PC-9 (cell line): ENCODE data around the gene ERC2.

ENCODE experiments used
- EZH2 ChIP-seq: fragments of 200-600 bp; sonication (generic); IDR thresholded peaks from 2 replicates; pipeline ENCODE4 v1.8.0; 2017; ENCODE audit warnings: antibody characterized with exemption, low read depth
- TF ChIP-seq, protein P1 (sequence below): fragments of 200-600 bp; sonication (generic); conservative IDR thresholded peaks from 2 replicates; pipeline ENCODE4 v1.6.1; 2017; ENCODE audit warnings: mixed run types, antibody characterized with exemption, mild to moderate bottlenecking, moderate library complexity

DNA sequence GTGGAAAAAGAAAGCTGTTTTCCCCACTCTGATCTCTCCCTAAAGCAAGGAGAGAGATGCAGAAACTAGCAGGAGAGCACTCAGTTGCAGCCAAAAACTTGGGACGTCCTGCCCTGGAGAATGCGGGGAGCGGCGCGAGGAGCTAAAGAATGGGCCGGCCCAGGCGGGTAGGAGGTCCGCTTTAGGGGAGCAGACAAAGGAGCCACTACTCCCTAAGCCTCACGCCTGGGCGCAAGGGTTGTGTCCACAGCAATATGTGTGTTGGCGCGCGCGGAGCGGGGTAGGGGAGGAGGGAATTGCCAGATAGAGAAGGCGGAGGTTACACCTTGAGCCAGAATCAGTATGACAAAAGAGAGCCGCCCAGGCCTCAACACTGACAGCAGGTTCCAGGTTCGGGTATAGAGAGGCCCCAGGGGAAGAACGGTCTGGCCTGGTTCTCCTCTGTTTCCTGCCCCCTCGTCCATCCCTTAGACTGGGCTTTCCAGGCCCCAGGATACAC lies 984.0 kb downstream of the ERC2 start:
- TF ChIP-seq, protein P1, sequence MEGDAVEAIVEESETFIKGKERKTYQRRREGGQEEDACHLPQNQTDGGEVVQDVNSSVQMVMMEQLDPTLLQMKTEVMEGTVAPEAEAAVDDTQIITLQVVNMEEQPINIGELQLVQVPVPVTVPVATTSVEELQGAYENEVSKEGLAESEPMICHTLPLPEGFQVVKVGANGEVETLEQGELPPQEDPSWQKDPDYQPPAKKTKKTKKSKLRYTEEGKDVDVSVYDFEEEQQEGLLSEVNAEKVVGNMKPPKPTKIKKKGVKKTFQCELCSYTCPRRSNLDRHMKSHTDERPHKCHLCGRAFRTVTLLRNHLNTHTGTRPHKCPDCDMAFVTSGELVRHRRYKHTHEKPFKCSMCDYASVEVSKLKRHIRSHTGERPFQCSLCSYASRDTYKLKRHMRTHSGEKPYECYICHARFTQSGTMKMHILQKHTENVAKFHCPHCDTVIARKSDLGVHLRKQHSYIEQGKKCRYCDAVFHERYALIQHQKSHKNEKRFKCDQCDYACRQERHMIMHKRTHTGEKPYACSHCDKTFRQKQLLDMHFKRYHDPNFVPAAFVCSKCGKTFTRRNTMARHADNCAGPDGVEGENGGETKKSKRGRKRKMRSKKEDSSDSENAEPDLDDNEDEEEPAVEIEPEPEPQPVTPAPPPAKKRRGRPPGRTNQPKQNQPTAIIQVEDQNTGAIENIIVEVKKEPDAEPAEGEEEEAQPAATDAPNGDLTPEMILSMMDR: no peak
- no peak for TF ChIP-seq EZH2
